K562 (cell line): ENCODE measurements around the gene ITGB6. TPM values are rescaled to one million over a fixed set of nuclear protein-coding genes. Genes with fewer than 3 reads are reported as not detected.

ENCODE experiments used
- ATAC-seq: fragments of 200-7000 bp; cut with Tn5 transposase; 3 replicates; pipeline ENCODE4 v1.9.1; 2020; ENCODE audit warnings: moderate library complexity
- BruUV-seq: library from RNA; stranded (reverse); fragments of 400-500 nt; replicated peaks from 2 replicates; lab custom pipeline; 2021; lab: Mats Ljungman, UMichigan
- CTCF ChIA-PET: fragments of 300-600 bp; formaldehyde crosslinking; extraction: SDS; loops from one replicate; lab custom pipeline; 2021; ENCODE audit warnings: low intra/inter-chr PET ratio; lab: Yijun Ruan, JAX
- POLR2A ChIA-PET: fragments of 300-600, 350-650 bp; sonication (Branson Sonifier 250); formaldehyde crosslinking; extraction: SDS; loops from one replicate; lab custom pipeline; 2021; ENCODE audit warnings: antibody characterized with exemption, inconsistent platforms; lab: Yijun Ruan, JAX
- DNase-seq, 4 experiments: peaks; one replicate each; pipeline versions ENCODE4 v3.0.0 to v3.0.0-alpha.2; 2011 to 2018; ENCODE audit warnings: low spot score in 3 of 4, mixed read lengths in 3 of 4; ENCODE audit errors: extremely low read depth in 1 of 4
- FAIRE-seq: peaks from 2 replicates; lab custom pipeline; 2011; peaks lifted over from hg19 to GRCh38; lab: Jason Lieb, UNC
- H2AFZ ChIP-seq: 2 replicates; pipeline ENCODE4 v1.6.0; 2011; ENCODE audit warnings: low read depth, low read length, control low read depth, inconsistent platforms
- H3K27ac ChIP-seq: fragments of 200-600 bp; 3 replicates; pipeline ENCODE4 v1.8.0; 2011; ENCODE audit warnings: low read depth, mild to moderate bottlenecking, control low read depth, inconsistent platforms, low read length, moderate library complexity, mixed read lengths; ENCODE audit errors: extremely low read depth
- H3K27me3 ChIP-seq, 2 experiments: fragments of 300-600 bp in 1 of 2; 2 replicates in 1 of 2; 3 replicates in 1 of 2; pipeline versions ENCODE4 v1.6.0 to v1.8.0; 2011; ENCODE audit warnings: inconsistent platforms in 2 of 2, low read length in 2 of 2, mild to moderate bottlenecking in 1 of 2, mixed read lengths in 1 of 2, moderate library complexity in 1 of 2; ENCODE audit not compliant: control insufficient read depth in 2 of 2, insufficient read depth in 2 of 2
- H3K36me3 ChIP-seq: fragments of 300-600 bp; 3 replicates; pipeline ENCODE4 v1.8.0; 2011; ENCODE audit warnings: mild to moderate bottlenecking, low read length, inconsistent platforms; ENCODE audit not compliant: control insufficient read depth, insufficient read depth
- H3K4me1 ChIP-seq, 2 experiments: fragments of 200-600 bp in 1 of 2; replicated peaks in 1 of 2; 2 replicates in 1 of 2; 3 replicates in 1 of 2; pipeline versions ENCODE4 v1.5.1 to v1.8.0; 2011; ENCODE audit warnings: inconsistent platforms in 2 of 2, low read length in 2 of 2, mild to moderate bottlenecking in 1 of 2, mixed read lengths in 1 of 2, moderate library complexity in 1 of 2; ENCODE audit not compliant: control insufficient read depth in 2 of 2, insufficient read depth in 2 of 2
- H3K4me2 ChIP-seq: 2 replicates; pipeline ENCODE4 v1.6.1; 2011; ENCODE audit warnings: low read length, control low read depth, inconsistent platforms, mixed read lengths; ENCODE audit not compliant: insufficient read depth
- H3K4me3 ChIP-seq: fragments of 200-600 bp; sonication (generic), shearing (Covaris generic); 2 replicates; pipeline ENCODE4 v1.5.1; 2016; ENCODE audit warnings: control low read depth, inconsistent platforms
- H3K79me2 ChIP-seq: fragments of 200-600 bp; 3 replicates; pipeline ENCODE4 v1.8.0; 2011; ENCODE audit warnings: low read length, inconsistent platforms; ENCODE audit not compliant: control insufficient read depth, insufficient read depth
- H3K9ac ChIP-seq, 2 experiments: 2 replicates each; pipeline versions ENCODE4 v1.6.0 to v1.6.1; 2011; ENCODE audit warnings: low read depth in 2 of 2, low read length in 2 of 2, control low read depth in 1 of 2, inconsistent platforms in 1 of 2, mild to moderate bottlenecking in 1 of 2, mixed read lengths in 1 of 2; ENCODE audit not compliant: insufficient read depth in 1 of 2
- H3K9me1 ChIP-seq: one replicate; pipeline ENCODE4 v1.6.0; 2011; ENCODE audit warnings: inconsistent platforms, mild to moderate bottlenecking, low read length, moderate library complexity; ENCODE audit not compliant: control insufficient read depth, insufficient read depth
- H3K9me3 ChIP-seq: replicated peaks from 2 replicates; pipeline ENCODE4 v1.5.1; 2011; ENCODE audit warnings: low read depth, low read length, inconsistent platforms; ENCODE audit not compliant: control insufficient read depth, insufficient read depth
- H4K20me1 ChIP-seq: replicated peaks from 2 replicates; pipeline ENCODE4 v1.6.1; 2011; ENCODE audit warnings: low read length, inconsistent platforms, mixed read lengths; ENCODE audit not compliant: control insufficient read depth, insufficient read depth
- E2F1 ChIP-seq: sonication (generic); formaldehyde crosslinking; IDR thresholded peaks from 2 replicates; pipeline ENCODE4 v1.8.1; 2023; ENCODE audit warnings: mild to moderate bottlenecking, missing genetic modification reagents, moderate library complexity
- RCOR1 ChIP-seq, 2 experiments: IDR thresholded peaks; 2 replicates each; pipeline ENCODE4 v1.6.1; 2012; ENCODE audit warnings: low read depth in 2 of 2, low read length in 2 of 2, borderline replicate concordance in 1 of 2, improper control_type of control experiment in 1 of 2
- SMAD4 ChIP-seq: fragments of 250-450 bp; sonication (Bioruptor Pico); conservative IDR thresholded peaks from 2 replicates; pipeline ENCODE4 v1.8.0; 2021; ENCODE audit warnings: inconsistent platforms, mild to moderate bottlenecking, moderate library complexity
- SRSF7 ChIP-seq: fragments of 200-400 bp; formaldehyde crosslinking; optimal IDR thresholded peaks from 2 replicates; pipeline ENCODE3; 2017; ENCODE audit warnings: mild to moderate bottlenecking, low read depth, low read length
- WGBS: fragments of 100-300 bp; shearing (Covaris generic); methylation state at CpG from one replicate; pipeline ENCODE4 v1.1.6; 2016; ENCODE audit warnings: low coverage, mixed read lengths; ENCODE audit not compliant: insufficient coverage; ENCODE audit errors: missing lambda C conversion rate; 5-methylcytosine and 5-hydroxymethylcytosine counted together
- in situ Hi-C: fragments of 300-500 bp; cut with MboI; formaldehyde crosslinking; loops from 4 replicates; pipeline ENCODE4 v1.15.0; 2018; ENCODE audit warnings: inconsistent platforms, mixed read lengths
- intact Hi-C: fragments of 100-400 bp; cut with micrococcal nuclease; formaldehyde crosslinking; loops from 2 replicates; pipeline ENCODE4 v1.14.2; 2022
- polyA plus RNA-seq, 8 experiments: library from polyadenylated mRNA; depleted of rRNA in 4 of 8; stranded (reverse) in 5 of 8; unstranded in 3 of 8; fragments of >200 nt; fragmentation: Nextera tagmentation in 2 of 8; fragmentation: Illumina TruSeq in 1 of 8; extraction: Ambion mirVana in 2 of 8; extraction: Trizol in 1 of 8; gene quantifications; 2 replicates each; pipeline versions ENCODE4 v1.2.1 to v1.2.3, GENCODE V29; 2011 to 2014; ENCODE audit warnings: inconsistent platforms in 1 of 8, missing spikeins in 1 of 8
- total RNA-seq, 7 experiments: library from RNA; depleted of rRNA in 6 of 7; stranded (reverse); fragments of >200 nt in 6 of 7; fragmentation: Illumina TruSeq in 2 of 7; extraction: Trizol in 2 of 7; gene quantifications; 2 replicates each; pipeline versions ENCODE4 v1.2.1 to v1.2.3, GENCODE V29; 2011 to 2021; ENCODE audit warnings: low replicate concordance in 1 of 7

Gene ITGB6
- total and polyA plus RNA-seq, 9 of the 15 experiments (the other 6 are each of a cell fraction or from before 2014, with no cell fraction given), result 0.18 TPM; not detected in 8

- TF ChIP-seq E2F1 (CRISPR knock-in tag), result no peak
- no peak for TF ChIP-seq SRSF7
- TF ChIP-seq RCOR1 (IDR thresholded peaks at IDR 0.05; ENCODE audit: borderline replicate concordance in 1 of 2, low read depth in 2 of 2, low read length in 2 of 2), result no peak
These were observed 1.0 kb downstream of the ITGB6 start (continued) for GRCh38 chr2:160199053-160199452.

GRCh38 chr2:160197587-160197986, 2.5 kb downstream of the ITGB6 start:
- POLR2A ChIA-PET, result no interaction called here
- 0% methylated on average over 2 of the region's 2 CpGs for WGBS

More at GRCh38 chr2:160197587-160197986, 2.5 kb downstream of the ITGB6 start:
- no peak for TF ChIP-seq SMAD4 (CRISPR knock-in tag)
- TF ChIP-seq, all 486 proteins: peak for 0
- no peaks in the 10 kb centered on the region for H3K4me1 ChIP-seq
- H3K79me2 ChIP-seq, result no peaks in the 10 kb centered on the region
- no peaks in the 10 kb centered on the region for H3K27me3 ChIP-seq
- H3K9me3 ChIP-seq, result no peaks in the 10 kb centered on the region
- in situ Hi-C loops (no loop called here), intact Hi-C loops (no loop called here)
- H3K9me1 ChIP-seq, result no peaks in the 10 kb centered on the region
- no peak overlapping the region for H3K9ac ChIP-seq
- no peak overlapping the region for H3K4me2 ChIP-seq
- DNase-seq (no peak), FAIRE-seq (no peak), ATAC-seq (no peak)
- H3K4me3 ChIP-seq, result no peak overlapping the region
- no TSS peak for BruUV-seq
- H4K20me1 ChIP-seq, result no peaks in the 10 kb centered on the region
- no peak overlapping the region for H2AFZ ChIP-seq
- H3K27ac ChIP-seq, result no peak overlapping the region
- CTCF ChIA-PET, result no interaction called here
- H3K36me3 ChIP-seq, result no peaks in the 10 kb centered on the region
